HEK293T (cell line): ENCODE measurements around the gene FBXW7.

ENCODE experiments used
- BHLHE40 ChIP-seq: fragments of 450-650 bp; IDR thresholded peaks from 2 replicates; pipeline ENCODE4 v1.6.1; 2016; ENCODE audit warnings: mild to moderate bottlenecking, moderate library complexity, borderline replicate concordance
- ELF4 ChIP-seq: fragments of 450-650 bp; IDR thresholded peaks from 2 replicates; pipeline ENCODE4 v1.6.1; 2017; ENCODE audit warnings: antibody characterized with exemption
- FOXK2 ChIP-seq: fragments of 450-650 bp; IDR thresholded peaks from 2 replicates; pipeline ENCODE4 v1.6.1; 2016; ENCODE audit warnings: mild to moderate bottlenecking
- HDGF ChIP-seq: fragments of 450-650 bp; IDR thresholded peaks from 2 replicates; pipeline ENCODE4 v1.6.1; 2017; ENCODE audit warnings: antibody characterized with exemption, borderline replicate concordance
- TARDBP ChIP-seq: fragments of 450-650 bp; IDR thresholded peaks from 2 replicates; pipeline ENCODE4 v1.6.1; 2016

DNA sequence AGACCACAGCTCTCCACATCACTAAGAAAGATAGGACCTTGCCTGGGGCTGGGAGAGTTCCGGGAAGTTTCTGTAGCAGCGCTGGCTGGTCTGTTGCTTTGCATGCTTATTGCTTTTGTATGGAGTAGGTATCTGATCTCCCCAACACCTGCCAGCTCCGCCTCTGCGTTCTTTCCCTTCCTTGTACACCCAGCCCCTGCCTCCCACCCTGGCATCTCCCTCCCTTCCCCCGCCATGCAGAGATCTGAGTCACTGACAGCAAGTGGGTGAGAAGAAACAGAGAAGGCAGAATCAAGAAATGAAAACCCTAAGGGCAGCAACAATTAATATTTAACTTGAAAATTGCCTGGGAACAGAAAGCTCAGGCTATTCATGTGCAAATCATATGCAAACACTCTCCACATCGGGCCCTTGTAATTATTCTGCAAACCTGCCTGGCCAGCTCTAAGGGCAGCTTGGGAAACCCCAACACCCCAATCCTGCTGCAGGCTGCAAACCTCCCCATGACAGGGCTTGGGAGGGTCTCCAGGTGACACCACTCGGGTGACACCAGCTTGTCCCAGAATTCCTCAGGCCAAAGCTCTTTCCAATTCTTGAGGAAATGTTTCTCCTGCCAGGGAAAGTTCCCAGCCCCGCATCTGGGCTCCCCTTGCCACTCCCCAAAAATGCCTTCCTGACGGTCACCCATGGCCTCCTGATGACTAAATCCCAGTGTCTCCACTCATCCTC lies 257.2 kb downstream of the FBXW7 start:
- TF ChIP-seq FOXK2 (no peak), HDGF (no peak), TARDBP (no peak), ELF4 (no peak), BHLHE40 (no peak)
